Stimulated activated CD8-positive, alpha-beta memory T cell treated with anti-CD3 and anti-CD28 coated beads, Interleukin-12 subunit alpha, Interleukin-12 subunit beta, amount 100 ng/mL, for 24 hours (primary cell): ENCODE data around the gene ZNF260.

Experiments
- DNase-seq: peaks from one replicate; pipeline ENCODE4 v3.0.0-alpha.2; 2020; ENCODE audit errors: extremely low read depth

The ZNF260 gene

DNA sequence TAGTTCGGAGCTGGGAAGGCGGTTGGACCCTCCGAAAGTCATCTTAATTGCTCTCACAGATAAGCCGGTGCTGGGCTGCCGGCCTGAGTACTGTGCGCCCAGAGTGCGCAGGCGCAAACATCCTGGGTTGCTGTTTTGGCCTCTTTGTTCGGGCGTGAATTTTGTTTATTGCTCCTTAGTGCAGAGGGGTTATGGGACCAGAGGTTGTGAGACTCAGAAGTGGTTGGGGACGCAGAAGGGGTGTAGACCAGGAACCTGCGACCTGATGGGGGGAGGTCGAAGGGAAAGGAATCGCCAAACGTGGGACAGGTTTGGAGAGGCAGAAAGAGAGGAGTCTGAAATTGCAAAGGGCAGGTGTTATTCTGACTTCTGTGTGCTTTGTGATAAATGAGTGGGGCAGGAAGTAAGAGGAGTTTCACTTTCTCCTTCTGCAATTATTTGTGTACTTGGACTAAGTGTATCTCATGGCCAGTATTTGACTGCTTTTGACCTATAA lies 38.1 kb downstream of the ZNF260 start:
- peak; percentile 41 for DNase-seq

DNA sequence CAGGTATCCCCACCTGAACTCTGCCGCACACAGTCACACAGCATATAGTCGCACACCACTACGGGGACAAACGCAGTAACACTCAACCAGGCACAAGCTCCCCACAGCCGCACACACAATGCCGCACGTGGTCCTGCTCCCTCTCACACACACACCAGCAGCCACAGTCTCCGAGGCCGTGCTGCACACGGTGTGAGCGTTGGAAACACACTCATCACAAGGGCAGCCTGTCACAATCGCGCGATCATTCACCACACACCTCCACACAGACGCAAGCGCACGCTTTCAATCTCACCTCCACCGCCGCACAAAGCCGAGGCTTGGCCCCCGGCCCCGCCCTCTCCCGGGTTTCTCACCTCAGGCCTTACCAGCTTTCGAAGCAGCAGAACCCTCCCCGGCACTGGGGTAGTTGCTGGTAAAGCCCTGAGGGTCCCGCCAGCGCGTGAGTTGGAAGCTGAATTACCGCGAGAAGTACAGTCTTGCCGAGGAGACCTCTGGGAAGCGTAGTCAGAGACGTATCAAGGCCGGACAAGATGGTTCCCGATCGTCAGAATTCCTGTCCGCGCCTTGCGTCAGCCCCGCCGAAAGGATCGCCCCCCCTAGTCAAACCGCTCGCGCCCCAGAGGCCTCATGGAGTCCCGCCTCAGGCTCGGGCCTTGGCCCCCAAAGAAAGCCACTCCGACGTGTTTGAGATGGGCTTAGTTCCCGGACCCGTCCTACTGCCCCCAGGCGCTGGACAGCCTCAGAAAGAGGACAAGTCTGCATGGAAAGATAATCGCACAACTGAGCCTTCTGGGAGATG lies 38.8 kb downstream of the ZNF260 start, which contains the start of gene ZNF566:
Gene ZNF566 (minus strand): TSS at position 444 of the 802 bp plus-strand sequence. CDS start 13,004 bp downstream, outside the sequence.
- DNase-seq = peak; percentile 79

DNA sequence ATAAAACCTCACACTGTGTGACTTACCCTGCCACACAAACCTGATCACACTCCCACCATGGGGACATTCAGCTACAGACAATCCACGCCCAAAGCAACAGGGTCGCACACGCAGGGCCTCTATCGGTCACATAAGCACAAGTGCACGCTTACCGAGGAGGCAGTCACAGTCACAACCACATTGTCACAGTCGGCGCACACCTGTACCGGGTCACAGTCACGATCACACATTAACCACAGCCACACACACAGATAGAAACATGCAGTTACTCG lies 39.3 kb downstream of the ZNF260 start:
- peak; percentile 3 for DNase-seq

DNA sequence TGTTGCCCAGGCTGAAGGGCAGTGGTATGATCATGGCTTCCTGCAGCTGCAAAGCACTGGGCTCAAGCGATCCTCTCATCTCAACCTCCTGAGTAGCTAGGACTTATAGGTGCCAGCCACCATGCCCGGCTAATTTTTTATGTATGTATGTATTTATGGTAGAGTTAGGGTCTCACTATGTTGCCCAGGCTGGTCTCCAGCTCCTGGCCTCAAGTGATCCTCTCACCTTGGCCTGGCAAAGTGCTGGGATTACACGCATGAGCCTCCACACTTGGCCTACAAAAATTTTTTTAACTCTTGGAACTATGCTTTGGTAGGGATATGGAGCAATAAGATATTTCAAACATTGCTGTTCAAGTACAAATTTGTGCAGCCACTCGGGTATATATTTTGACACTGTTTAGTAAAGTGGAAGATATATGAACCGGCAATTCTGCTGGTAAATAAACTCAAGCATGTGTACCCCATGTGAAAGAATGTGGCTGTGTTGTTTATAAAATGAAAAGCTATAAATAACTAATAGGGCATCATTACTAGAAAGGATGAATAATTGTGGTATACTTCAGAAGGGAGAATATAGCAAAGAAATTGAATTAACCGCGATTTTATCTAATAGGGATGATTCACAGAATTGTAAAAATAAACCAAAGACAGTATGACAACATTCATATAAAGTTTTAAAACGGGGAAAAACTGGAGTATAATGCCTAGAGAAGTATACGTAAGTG lies 39.8 kb downstream of the ZNF260 start:
- DNase-seq = no peak

DNA sequence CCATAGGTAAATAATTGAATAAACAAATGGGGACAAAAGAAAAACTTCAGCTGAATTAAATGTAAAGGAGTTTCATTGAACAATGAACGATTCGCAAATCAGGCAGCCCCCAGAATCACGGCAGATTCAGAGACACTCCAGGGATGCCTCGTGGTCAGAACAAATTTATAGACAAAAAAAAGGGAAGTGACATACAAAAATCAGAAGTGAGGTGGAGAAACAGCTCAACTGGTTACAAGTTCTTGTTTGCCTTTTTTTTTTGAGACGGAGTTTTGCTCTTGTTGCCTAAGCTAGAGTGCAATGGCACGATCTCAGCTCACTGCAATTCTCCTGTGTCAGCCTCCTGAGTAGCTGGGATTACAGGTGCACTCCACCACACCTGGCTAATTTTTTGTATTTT lies 44.4 kb downstream of the ZNF260 start:
- no peak for DNase-seq

DNA sequence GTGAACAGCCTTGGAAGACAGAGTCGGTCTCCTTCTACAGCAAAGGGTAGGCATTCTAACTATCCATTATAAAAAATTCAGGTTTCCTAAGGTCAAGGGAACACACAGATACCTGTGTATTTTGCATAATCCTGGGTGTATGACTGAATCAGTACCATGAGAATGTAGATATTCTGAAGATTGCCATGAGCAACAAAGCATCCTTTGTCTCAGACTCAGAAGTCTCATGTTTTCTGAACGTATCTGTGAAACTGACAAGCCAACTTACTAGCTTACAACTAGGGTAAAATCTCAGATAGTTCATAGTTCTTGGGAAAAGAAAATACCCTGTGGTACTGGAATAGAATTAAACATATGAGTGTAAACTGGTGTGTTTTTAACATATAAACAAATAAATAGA lies 45.2 kb downstream of the ZNF260 start:
- no peak for DNase-seq
